ENCODE results near the gene BUD23. TPM values are rescaled to one million over a fixed set of nuclear protein-coding genes. Genes with fewer than 3 reads are reported as not detected.

Gene BUD23
- total and polyA plus RNA-seq, 9 of the 15 experiments (the other 6 are each of a cell fraction or from before 2014, with no cell fraction given), result 79.5 to 270 (median 150) TPM

GRCh38 chr7:73683056-73683787 lies at the start of gene BUD23, which contains the start of gene DNAJC30 (continued):
- TF ChIP-seq GTF3C2 (IDR thresholded peaks at IDR 0.05; ENCODE audit: borderline replicate concordance, extremely low read depth, insufficient read length) (no peak), PHF21A (IDR thresholded peaks at IDR 0.05; ENCODE audit: borderline replicate concordance, low read depth) (no peak), SMARCC2 (IDR thresholded peaks at IDR 0.05; ENCODE audit: low read depth) (no peak), E2F1 (CRISPR knock-in tag; IDR thresholded peaks at IDR 0.05) (0 out of 2 replicates have a peak, but pooled peaks have one; percentile 70), RBM22 (IDR thresholded peaks at IDR 0.05; ENCODE audit: low read depth, low read length, poor library complexity, severe bottlenecking) (peak; percentile 42), C11orf30 (IDR thresholded peaks at IDR 0.05; ENCODE audit: low read depth) (peak; percentile 99), ZNF324 (CRISPR knock-in tag; IDR thresholded peaks at IDR 0.05) (no peak), FIP1L1 (IDR thresholded peaks at IDR 0.05; ENCODE audit: low read depth, low read length, poor library complexity, severe bottlenecking) (peak; percentile 68), SRSF7 (optimal IDR thresholded peaks at IDR 0.05; ENCODE audit: low read depth, low read length) (no peak), ZNF224 (CRISPR knock-in tag; IDR thresholded peaks at IDR 0.05) (no peak), ZBTB1 (CRISPR knock-in tag; IDR thresholded peaks at IDR 0.05; ENCODE audit: borderline replicate concordance, low read depth) (peak; percentile 13; the same call in 1 of the 2 replicates), TAF1 (IDR thresholded peaks at IDR 0.05; ENCODE audit: control insufficient read depth, extremely low read depth, insufficient read depth, low read length, severe bottlenecking) (peak; percentile 97), KDM2B (CRISPR knock-in tag; IDR thresholded peaks at IDR 0.05) (0 out of 2 replicates have a peak, but pooled peaks have one; percentile 35), ZNF717 (CRISPR knock-in tag; IDR thresholded peaks at IDR 0.05) (no peak), ZC3H4 (CRISPR knock-in tag; IDR thresholded peaks at IDR 0.05; ENCODE audit: borderline replicate concordance) (no peak), HNRNPL (IDR thresholded peaks at IDR 0.05; ENCODE audit: low read depth, low read length) (0 out of 2 replicates have a peak, but pooled peaks have one; percentile 59), ZNF354B (CRISPR knock-in tag; IDR thresholded peaks at IDR 0.05) (no peak), PURB (CRISPR knock-in tag; IDR thresholded peaks at IDR 0.05; ENCODE audit: low read depth) (no peak), ZBTB2 (IDR thresholded peaks at IDR 0.05) (no peak), CREM (IDR thresholded peaks at IDR 0.05; ENCODE audit: low read depth) (peak; percentile 99), LARP7 (IDR thresholded peaks at IDR 0.05) (no peak), PHF8 (IDR thresholded peaks at IDR 0.05; ENCODE audit: borderline replicate concordance, low read length) (peak; percentile 98), CEBPG (CRISPR knock-in tag; IDR thresholded peaks at IDR 0.05) (no peak), CEBPG (tag; conservative IDR thresholded peaks at IDR 0.05 in 1 of 2, IDR thresholded peaks at IDR 0.05 in 1 of 2) (no peak)
